Upper lobe of left lung (tissue), 6 donors: Measurements from ENCODE around the gene PLB1. TPM values are rescaled to one million over a fixed set of nuclear protein-coding genes. Genes with fewer than 3 reads are reported as not detected.

ENCODE experiments used
- ATAC-seq, 2 donors: fragments of 200-7000 bp; cut with Tn5 transposase; one replicate each; pipeline ENCODE4 v1.9.1; 2022; ENCODE audit warnings: mild to moderate bottlenecking in 2 of 2, moderate library complexity in 2 of 2; ENCODE audit not compliant: low FRiP score in 2 of 2
- DNase-seq, 2 donors: peaks; one replicate each; pipeline ENCODE4 v3.0.0-alpha.2; 2019 to 2020
- H3K27ac ChIP-seq, 4 donors: fragments of 200-600 bp; sonication (generic); one replicate each; pipeline ENCODE4 v1.5.1; 2016 to 2019
- H3K27me3 ChIP-seq, 4 donors: fragments of 200-600 bp; sonication (generic); one replicate each; pipeline ENCODE4 v1.5.1; 2017 to 2019
- H3K36me3 ChIP-seq, 4 donors: fragments of 200-600 bp; sonication (generic); one replicate each; pipeline ENCODE4 v1.5.1; 2016 to 2019
- H3K4me1 ChIP-seq, 4 donors: fragments of 200-600 bp; sonication (generic); one replicate each; pipeline ENCODE4 v1.5.1; 2018 to 2019
- H3K4me3 ChIP-seq, 4 donors: fragments of 200-600 bp; sonication (generic); one replicate each; pipeline ENCODE4 v1.5.1; 2017 to 2019; ENCODE audit warnings: mild to moderate bottlenecking in 2 of 4, moderate library complexity in 1 of 4
- H3K9me3 ChIP-seq, 4 donors: fragments of 200-600 bp; sonication (generic); one replicate each; pipeline ENCODE4 v1.5.1; 2018 to 2019
- EP300 ChIP-seq, 4 donors: sonication (generic); formaldehyde crosslinking; IDR thresholded peaks; one replicate each; pipeline ENCODE4 v1.5.1; 2017; ENCODE audit warnings: antibody characterized with exemption in 4 of 4, control low read depth in 2 of 4
- POLR2A ChIP-seq, 4 donors: fragments of 450-650 bp; IDR thresholded peaks; one replicate each; pipeline ENCODE4 v1.5.1; 2016 to 2017; ENCODE audit warnings: antibody characterized with exemption in 4 of 4, mild to moderate bottlenecking in 2 of 4
- POLR2AphosphoS5 ChIP-seq, 2 donors: sonication (generic); formaldehyde crosslinking; IDR thresholded peaks; one replicate each; pipeline ENCODE4 v1.5.1; 2017; ENCODE audit warnings: antibody characterized with exemption in 2 of 2
- WGBS, 2 donors: methylation state at CpG; one replicate each; pipeline ENCODE4 v1.1.5; 2017 to 2018; 5-methylcytosine and 5-hydroxymethylcytosine counted together
- total RNA-seq, 6 donors: library from RNA; depleted of rRNA in 4 of 6; stranded (reverse); fragments of >200 nt in 4 of 6; gene quantifications; one replicate each; pipeline versions ENCODE4 v1.1.0 to v1.2.1, GENCODE V29; 2016 to 2021
- TF ChIP-seq, protein P1 (sequence below), 6 experiments: fragments of 450-650 bp in 4 of 6; fragments of 200-600 bp in 2 of 6; sonication (generic) in 2 of 6; IDR thresholded peaks; one replicate each; pipeline ENCODE4 v1.5.1; 2016 to 2019; ENCODE audit warnings: antibody characterized with exemption in 6 of 6
- donor health status: DM: no; HTN: no; CAD: no; lungs with moderate emphysema.
- donor health status: DM: no; HTN: yes; CAD: no; lungs with severe emphysema.

Gene PLB1
- total RNA-seq, 6 donors from 2014 or later, result 3.1 to 9.1 (median 5.4) TPM

DNA sequence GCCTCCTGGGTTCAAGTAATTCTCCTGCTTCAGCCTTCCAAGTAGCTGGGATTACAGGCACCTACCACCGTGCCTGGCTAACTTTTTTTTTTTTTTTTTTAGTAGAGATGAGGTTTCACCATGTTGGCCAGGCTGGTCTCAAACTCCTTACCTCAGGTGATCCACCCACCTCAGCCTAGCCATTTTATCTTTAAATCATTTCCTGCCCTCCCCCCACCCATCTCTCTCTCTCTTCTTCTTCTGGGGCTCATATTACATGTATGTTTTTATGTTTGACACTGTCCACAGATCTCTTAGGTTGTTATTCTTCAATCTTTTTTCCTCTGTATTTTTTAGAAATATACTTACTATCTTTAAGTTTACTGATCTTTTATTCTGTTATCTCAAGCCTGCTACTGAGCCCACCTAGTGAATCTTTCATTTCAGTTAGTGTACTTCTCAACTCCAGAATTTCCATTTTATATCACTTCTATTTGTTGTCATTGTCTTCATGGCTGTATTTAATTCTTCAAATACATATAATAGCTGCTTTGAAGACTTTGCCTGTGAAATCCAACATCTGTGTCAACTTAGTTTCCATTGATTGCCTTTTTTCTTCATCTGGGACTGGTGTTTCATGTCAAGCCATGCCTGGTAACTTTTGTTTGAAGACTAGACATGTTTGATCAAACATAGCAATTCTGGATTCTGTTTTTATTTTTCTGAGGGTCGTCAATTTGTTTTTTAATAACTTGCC, 16.2 kb downstream of the PLB1 start:
- H3K27me3 ChIP-seq, result no peaks in the 10 kb centered on the region
- H3K9me3 ChIP-seq, result no peaks in the 10 kb centered on the region
- H3K4me3 ChIP-seq, result no peak overlapping the region
- ATAC-seq, result no peak
- H3K4me1 ChIP-seq, result no peaks in the 10 kb centered on the region
- DNase-seq, result no peak
- H3K36me3 ChIP-seq, result no peaks in the 10 kb centered on the region
- WGBS, 2 donors, result 73 to 91% methylated on average over 2 of the region's 2 CpGs
- TF ChIP-seq, protein P1, sequence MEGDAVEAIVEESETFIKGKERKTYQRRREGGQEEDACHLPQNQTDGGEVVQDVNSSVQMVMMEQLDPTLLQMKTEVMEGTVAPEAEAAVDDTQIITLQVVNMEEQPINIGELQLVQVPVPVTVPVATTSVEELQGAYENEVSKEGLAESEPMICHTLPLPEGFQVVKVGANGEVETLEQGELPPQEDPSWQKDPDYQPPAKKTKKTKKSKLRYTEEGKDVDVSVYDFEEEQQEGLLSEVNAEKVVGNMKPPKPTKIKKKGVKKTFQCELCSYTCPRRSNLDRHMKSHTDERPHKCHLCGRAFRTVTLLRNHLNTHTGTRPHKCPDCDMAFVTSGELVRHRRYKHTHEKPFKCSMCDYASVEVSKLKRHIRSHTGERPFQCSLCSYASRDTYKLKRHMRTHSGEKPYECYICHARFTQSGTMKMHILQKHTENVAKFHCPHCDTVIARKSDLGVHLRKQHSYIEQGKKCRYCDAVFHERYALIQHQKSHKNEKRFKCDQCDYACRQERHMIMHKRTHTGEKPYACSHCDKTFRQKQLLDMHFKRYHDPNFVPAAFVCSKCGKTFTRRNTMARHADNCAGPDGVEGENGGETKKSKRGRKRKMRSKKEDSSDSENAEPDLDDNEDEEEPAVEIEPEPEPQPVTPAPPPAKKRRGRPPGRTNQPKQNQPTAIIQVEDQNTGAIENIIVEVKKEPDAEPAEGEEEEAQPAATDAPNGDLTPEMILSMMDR (IDR thresholded peaks at IDR 0.05), result no peak
- TF ChIP-seq EP300 (IDR thresholded peaks at IDR 0.05), result no peak
- no peak for TF ChIP-seq POLR2AphosphoS5 (IDR thresholded peaks at IDR 0.05)
- no peak for TF ChIP-seq POLR2A (IDR thresholded peaks at IDR 0.05)
- no peak overlapping the region for H3K27ac ChIP-seq

DNA sequence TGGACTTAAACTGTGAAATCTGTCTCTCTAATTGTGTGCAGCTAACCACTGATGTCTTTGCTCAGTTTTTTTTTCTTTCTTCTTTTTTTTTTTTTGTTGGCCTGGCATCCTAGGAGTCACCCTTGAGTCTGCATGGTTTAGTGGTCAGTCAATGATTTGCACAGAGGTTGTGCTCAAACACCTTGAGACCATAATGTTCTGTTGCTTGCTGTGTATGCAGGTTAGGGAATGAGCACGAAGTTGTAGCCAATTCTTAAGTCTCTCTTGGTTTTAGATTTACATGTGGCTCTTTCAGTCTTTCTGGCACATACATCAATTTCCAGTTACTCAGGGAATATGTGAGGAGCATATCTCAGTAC, 16.7 kb downstream of the PLB1 start:
- TF ChIP-seq EP300 (IDR thresholded peaks at IDR 0.05), result no peak
- TF ChIP-seq, protein P1 (IDR thresholded peaks at IDR 0.05), result no peak
- no peak for TF ChIP-seq POLR2A (IDR thresholded peaks at IDR 0.05)
- TF ChIP-seq POLR2AphosphoS5 (IDR thresholded peaks at IDR 0.05), result no peak
- ATAC-seq (no peak), DNase-seq (no peak)
- WGBS, 2 donors, result 62 to 85% methylated on average over 1 of the region's 1 CpG
- no peaks in the 10 kb centered on the region for H3K27me3 ChIP-seq
- no peak overlapping the region for H3K27ac ChIP-seq
- H3K36me3 ChIP-seq, result no peaks in the 10 kb centered on the region
- H3K4me3 ChIP-seq, result no peak overlapping the region
- H3K4me1 ChIP-seq, result no peaks in the 10 kb centered on the region
- H3K9me3 ChIP-seq, result no peaks in the 10 kb centered on the region

DNA sequence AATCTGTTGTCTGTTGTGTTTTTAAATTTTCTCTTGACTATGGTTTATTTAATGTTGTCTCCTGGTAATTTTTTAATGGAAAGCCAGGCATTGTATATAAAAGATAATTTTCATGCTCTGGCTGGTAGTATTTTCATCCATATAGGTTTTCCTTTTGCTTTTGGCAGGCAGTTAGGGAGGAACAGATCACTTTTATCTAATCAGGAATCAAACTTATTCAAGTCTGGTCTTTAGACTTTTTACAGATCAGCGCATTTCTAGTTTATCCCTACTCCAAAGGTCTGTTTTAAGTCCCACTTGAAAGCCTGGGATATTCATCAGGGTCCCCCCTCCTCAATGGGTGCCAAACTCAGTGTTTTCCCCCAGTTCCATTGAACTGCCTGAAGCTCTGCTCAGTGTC, 17.2 kb downstream of the PLB1 start:
- no peak overlapping the region for H3K4me3 ChIP-seq
- H3K27ac ChIP-seq, result no peak overlapping the region
- no peaks in the 10 kb centered on the region for H3K4me1 ChIP-seq
- WGBS, 2 donors, result 75 to 78% methylated on average over 1 of the region's 1 CpG
- H3K36me3 ChIP-seq, result no peaks in the 10 kb centered on the region
- no peaks in the 10 kb centered on the region for H3K27me3 ChIP-seq
- TF ChIP-seq, protein P1 (IDR thresholded peaks at IDR 0.05), result no peak
- no peak for TF ChIP-seq EP300 (IDR thresholded peaks at IDR 0.05)
- no peak for TF ChIP-seq POLR2AphosphoS5 (IDR thresholded peaks at IDR 0.05)
- TF ChIP-seq POLR2A (IDR thresholded peaks at IDR 0.05), result no peak
- DNase-seq (no peak), ATAC-seq (no peak)
- no peaks in the 10 kb centered on the region for H3K9me3 ChIP-seq

DNA sequence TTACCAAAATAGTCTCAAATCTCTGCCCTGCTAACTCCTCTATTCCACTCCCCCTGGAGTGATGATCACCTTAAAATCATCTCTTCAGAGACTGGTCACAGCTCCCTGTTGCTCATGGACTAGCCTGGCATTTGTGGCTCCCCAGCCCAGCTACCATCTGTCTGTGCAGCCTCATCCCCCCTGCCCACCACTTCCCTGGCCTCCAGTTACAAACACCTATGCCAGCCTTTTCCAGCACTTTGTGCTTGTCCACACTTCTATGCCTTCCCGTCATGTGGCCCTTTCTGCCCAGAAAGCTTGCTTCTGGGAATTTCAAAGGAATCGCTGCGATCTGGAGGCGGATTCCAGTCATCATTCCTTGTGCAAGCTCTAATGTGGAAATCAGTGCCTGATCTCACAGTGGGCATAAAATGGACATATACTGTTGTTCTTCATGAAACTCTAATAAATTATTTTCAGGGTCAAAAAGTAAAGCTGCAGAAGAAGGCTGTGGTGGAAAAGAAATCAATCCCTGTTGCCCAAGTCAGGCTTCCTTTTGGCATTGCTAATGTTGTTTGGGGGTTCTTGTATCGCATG, 19.4 kb downstream of the PLB1 start:
- Histone ChIP-seq H3K27me3 (no peaks in the 10 kb centered on the region), H3K9me3 (no peaks in the 10 kb centered on the region), H3K4me3 (no peak overlapping the region), H3K36me3 (no peaks in the 10 kb centered on the region), H3K4me1 (no peaks in the 10 kb centered on the region), H3K27ac (no peak overlapping the region)
- ATAC-seq (no peak), DNase-seq (no peak)
- WGBS, 2 donors, result 84 to 94% methylated on average over 5 of the region's 5 CpGs
- TF ChIP-seq, protein P1 (IDR thresholded peaks at IDR 0.05), result no peak
- TF ChIP-seq POLR2A (IDR thresholded peaks at IDR 0.05), result no peak

DNA sequence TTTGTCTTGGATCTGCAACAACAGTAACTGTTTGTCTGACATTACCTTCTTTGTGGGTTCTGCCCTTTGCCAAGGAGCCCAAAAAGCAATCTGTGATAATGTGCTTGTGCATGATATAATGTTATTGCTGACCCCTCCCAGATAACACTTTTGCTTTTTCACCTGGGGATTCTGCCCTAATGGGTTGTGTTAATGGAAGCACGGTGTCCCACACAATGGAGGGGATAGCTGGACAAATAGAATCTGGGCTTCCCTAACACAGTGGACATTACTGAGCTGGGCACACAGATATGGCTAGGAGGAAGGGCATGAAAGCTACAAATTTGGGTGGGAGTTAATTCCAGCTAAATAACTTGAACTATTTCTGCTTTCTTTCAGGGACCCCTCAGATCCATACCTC, 20.6 kb downstream of the PLB1 start:
- no peak overlapping the region for H3K27ac ChIP-seq
- 76 to 100% methylated on average over 1 of the region's 1 CpG for WGBS, 2 donors
- no peak overlapping the region for H3K4me3 ChIP-seq
- no peaks in the 10 kb centered on the region for H3K9me3 ChIP-seq
- DNase-seq (no peak), ATAC-seq (peak; percentile 10 to 15)
- H3K36me3 ChIP-seq, result no peaks in the 10 kb centered on the region
- H3K27me3 ChIP-seq, result no peaks in the 10 kb centered on the region
- no peaks in the 10 kb centered on the region for H3K4me1 ChIP-seq
- TF ChIP-seq EP300 (IDR thresholded peaks at IDR 0.05) (no peak), POLR2AphosphoS5 (IDR thresholded peaks at IDR 0.05) (no peak), POLR2A (IDR thresholded peaks at IDR 0.05) (no peak)
- TF ChIP-seq, protein P1 (IDR thresholded peaks at IDR 0.05), result no peak
